Uterus (tissue), 4 donors: ENCODE measurements around the gene BCAS3. TPM values are rescaled to one million over a fixed set of nuclear protein-coding genes. Genes with fewer than 3 reads are reported as not detected.

Source experiments
- DNase-seq, 2 donors: peaks; one replicate each; pipeline ENCODE4 v3.0.0-alpha.2; 2019 to 2020
- H3K27ac ChIP-seq, 2 donors: fragments of 200-600 bp; sonication (generic); 1 replicate in 1 of 2; 2 replicates in 1 of 2; pipeline ENCODE4 v1.5.1; 2016 to 2018
- H3K27me3 ChIP-seq, 2 donors: fragments of 200-600 bp; sonication (generic); one replicate each; pipeline ENCODE4 v1.5.1; 2018 to 2019; ENCODE audit warnings: control low read depth in 1 of 2
- H3K36me3 ChIP-seq, 2 donors: fragments of 200-600 bp; sonication (generic); one replicate each; pipeline ENCODE4 v1.5.1; 2019; ENCODE audit warnings: control low read depth in 1 of 2
- H3K4me1 ChIP-seq, 2 donors: fragments of 200-600 bp; sonication (generic); one replicate each; pipeline ENCODE4 v1.5.1; 2018 to 2019; ENCODE audit warnings: control low read depth in 1 of 2
- H3K4me3 ChIP-seq, 2 donors: fragments of 200-600 bp; sonication (generic); 1 replicate in 1 of 2; 2 replicates in 1 of 2; pipeline ENCODE4 v1.5.1; 2018 to 2019; ENCODE audit warnings: mild to moderate bottlenecking in 1 of 2
- H3K9me3 ChIP-seq, 2 donors: fragments of 200-600 bp; sonication (generic); one replicate each; pipeline ENCODE4 v1.5.1; 2019; ENCODE audit warnings: control low read depth in 1 of 2
- POLR2A ChIP-seq, 2 donors: fragments of 450-650 bp; IDR thresholded peaks; one replicate each; pipeline ENCODE4 v1.6.1; 2016; ENCODE audit warnings: antibody characterized with exemption in 2 of 2, mild to moderate bottlenecking in 1 of 2, moderate library complexity in 1 of 2
- intact Hi-C: fragments of 100-400 bp; cut with DNase I; formaldehyde crosslinking; loops from one replicate; pipeline ENCODE4 v1.15.1; 2023; ENCODE audit warnings: low total_unique reads
- total RNA-seq, 4 donors: library from RNA; depleted of rRNA in 3 of 4; stranded (reverse); fragments of >200 nt in 3 of 4; gene quantifications; one replicate each; pipeline versions ENCODE4 v1.1.0 to v1.2.4, GENCODE V29; 2014 to 2023
- TF ChIP-seq, protein P1 (sequence below), 4 experiments: fragments of 200-600 bp in 2 of 4; fragments of 450-650 bp in 2 of 4; sonication (generic) in 2 of 4; IDR thresholded peaks; one replicate each; pipeline ENCODE4 v1.5.1; 2016 to 2019; ENCODE audit warnings: antibody characterized with exemption in 4 of 4, mild to moderate bottlenecking in 2 of 4, moderate library complexity in 1 of 4
- donor health status: DM: yes; HTN: yes; CAD: no.

Gene BCAS3
- total RNA-seq, 4 donors from 2014 or later: 42.6 to 147 (median 83.7) TPM

DNA sequence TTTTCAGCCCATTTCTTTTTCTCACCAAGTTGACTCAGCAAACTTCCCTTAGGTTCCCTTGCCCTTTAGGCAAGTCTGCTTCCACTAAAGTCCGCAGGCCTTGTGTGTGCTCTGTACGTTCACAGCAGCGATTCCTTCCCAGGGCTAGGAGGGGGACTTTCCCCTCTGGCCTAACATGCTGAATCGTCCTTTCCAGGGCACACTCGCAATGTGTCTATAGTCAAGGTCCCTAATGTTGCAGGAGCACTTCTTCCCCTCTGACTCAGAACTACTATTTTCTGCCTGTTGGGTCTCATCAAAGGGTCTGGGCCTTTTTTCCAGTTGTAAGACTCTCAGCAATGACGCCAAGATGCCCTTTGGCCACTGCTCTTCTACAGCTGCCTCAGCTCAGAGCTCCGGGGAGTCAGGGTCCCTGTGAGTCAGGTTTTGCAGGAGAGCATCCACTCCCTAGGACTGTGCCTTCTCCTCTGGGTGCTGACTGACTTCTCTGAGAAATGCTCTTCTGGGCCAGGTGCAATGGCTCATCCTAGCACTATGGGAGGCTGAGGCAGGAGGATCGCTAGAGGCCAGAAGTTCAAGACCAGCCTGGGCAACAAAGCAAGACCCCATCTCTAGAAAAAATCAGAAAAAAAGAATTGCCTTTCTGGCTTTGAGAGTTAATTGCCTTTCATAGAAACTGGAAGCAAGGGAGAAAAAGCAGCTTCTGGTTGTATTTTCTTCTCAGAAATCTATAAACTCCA lies 657.6 kb downstream of the BCAS3 start:
- no peaks in the 10 kb centered on the region for H3K9me3 ChIP-seq
- intact Hi-C loops: no loop called here
- H3K4me1 ChIP-seq: peaks cover 0 to 4% of the 10 kb centered on the region in 2 donors
- H3K36me3 ChIP-seq: no peaks in the 10 kb centered on the region
- peak overlapping the region in 1 of 2 donors; percentile 2 for H3K27ac ChIP-seq
- TF ChIP-seq POLR2A (IDR thresholded peaks at IDR 0.05): no peak
- TF ChIP-seq, protein P1, sequence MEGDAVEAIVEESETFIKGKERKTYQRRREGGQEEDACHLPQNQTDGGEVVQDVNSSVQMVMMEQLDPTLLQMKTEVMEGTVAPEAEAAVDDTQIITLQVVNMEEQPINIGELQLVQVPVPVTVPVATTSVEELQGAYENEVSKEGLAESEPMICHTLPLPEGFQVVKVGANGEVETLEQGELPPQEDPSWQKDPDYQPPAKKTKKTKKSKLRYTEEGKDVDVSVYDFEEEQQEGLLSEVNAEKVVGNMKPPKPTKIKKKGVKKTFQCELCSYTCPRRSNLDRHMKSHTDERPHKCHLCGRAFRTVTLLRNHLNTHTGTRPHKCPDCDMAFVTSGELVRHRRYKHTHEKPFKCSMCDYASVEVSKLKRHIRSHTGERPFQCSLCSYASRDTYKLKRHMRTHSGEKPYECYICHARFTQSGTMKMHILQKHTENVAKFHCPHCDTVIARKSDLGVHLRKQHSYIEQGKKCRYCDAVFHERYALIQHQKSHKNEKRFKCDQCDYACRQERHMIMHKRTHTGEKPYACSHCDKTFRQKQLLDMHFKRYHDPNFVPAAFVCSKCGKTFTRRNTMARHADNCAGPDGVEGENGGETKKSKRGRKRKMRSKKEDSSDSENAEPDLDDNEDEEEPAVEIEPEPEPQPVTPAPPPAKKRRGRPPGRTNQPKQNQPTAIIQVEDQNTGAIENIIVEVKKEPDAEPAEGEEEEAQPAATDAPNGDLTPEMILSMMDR (IDR thresholded peaks at IDR 0.05): no peak
- no peak for DNase-seq
- H3K27me3 ChIP-seq: no peaks in the 10 kb centered on the region
- no peak overlapping the region for H3K4me3 ChIP-seq

DNA sequence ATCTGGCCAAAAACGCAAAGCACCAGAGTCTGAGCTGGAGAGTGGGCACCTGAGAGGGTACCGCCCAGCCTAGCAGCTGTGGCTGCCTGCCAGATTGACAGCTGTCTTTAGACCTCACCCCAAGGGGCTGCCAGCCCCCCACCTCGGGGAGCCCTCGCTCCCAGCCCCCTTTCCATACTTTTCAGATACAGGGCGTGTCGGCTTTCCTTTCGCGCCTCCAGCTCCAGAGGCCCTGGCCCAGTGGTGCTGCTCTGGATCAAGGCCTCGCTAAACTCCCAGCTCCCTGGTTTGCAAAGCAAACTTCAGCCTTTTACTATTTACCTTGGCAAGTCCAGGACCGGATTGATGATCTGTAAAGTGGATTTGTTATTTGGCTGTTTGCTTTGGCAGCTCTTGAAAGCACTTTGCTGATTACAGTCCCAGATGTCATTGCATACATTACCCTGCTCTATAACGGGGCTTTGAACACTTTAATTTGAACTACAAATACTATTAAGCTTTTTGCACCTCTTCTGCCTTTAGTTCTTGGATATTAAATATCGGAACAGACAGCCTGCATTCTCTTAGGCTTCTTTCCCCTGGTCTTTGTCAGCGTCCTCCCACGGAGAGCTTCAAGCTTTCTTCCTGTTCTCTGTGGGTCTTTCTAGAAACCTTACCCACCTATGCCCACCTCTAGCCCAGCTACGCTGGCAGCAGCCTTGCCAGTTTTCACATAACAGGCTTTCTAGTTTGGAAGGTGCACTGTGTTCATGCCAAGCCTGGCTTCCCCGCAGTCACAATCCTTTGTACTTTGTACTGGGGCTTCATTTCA lies 658.4 kb downstream of the BCAS3 start:
- H3K36me3 ChIP-seq: no peaks in the 10 kb centered on the region
- no peak for DNase-seq
- peak overlapping the region; percentile 2 to 5 for H3K27ac ChIP-seq
- H3K4me1 ChIP-seq: peaks cover 0 to 4% of the 10 kb centered on the region in 2 donors
- TF ChIP-seq, protein P1 (IDR thresholded peaks at IDR 0.05): no peak
- TF ChIP-seq POLR2A (IDR thresholded peaks at IDR 0.05): no peak
- no peaks in the 10 kb centered on the region for H3K9me3 ChIP-seq
- H3K27me3 ChIP-seq: no peaks in the 10 kb centered on the region
- no peak overlapping the region for H3K4me3 ChIP-seq
- intact Hi-C loops: no loop called here

DNA sequence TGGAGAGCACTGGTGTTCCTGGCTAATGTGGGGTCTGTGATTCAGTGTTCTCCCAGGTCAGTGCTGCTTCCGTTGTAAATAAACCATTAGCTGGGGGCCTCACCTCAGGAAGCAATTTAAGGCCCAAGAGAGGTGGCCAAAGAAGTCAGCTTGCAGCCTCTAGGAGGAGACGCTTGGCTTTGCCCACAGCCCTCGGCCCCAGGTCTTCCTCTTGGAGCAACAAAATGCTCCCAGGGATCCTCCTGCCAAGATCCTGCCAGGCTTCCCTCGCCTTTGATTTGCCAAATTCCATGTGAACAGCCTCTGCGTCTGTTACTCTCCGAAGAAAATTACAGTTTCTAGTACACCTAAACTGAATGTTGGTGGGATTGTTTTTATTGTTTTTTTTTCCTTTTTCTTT lies 659.6 kb downstream of the BCAS3 start:
- TF ChIP-seq, protein P1 (IDR thresholded peaks at IDR 0.05): no peak
- TF ChIP-seq POLR2A (IDR thresholded peaks at IDR 0.05): no peak
- DNase-seq: peak; percentile 25 to 32
- no peaks in the 10 kb centered on the region for H3K9me3 ChIP-seq
- H3K36me3 ChIP-seq: no peaks in the 10 kb centered on the region
- H3K4me1 ChIP-seq: peaks cover 0 to 4% of the 10 kb centered on the region in 2 donors
- no peak overlapping the region for H3K4me3 ChIP-seq
- H3K27ac ChIP-seq: peak overlapping the region; percentile 59 to 72
- H3K27me3 ChIP-seq: no peaks in the 10 kb centered on the region
- intact Hi-C loops: no loop called here

DNA sequence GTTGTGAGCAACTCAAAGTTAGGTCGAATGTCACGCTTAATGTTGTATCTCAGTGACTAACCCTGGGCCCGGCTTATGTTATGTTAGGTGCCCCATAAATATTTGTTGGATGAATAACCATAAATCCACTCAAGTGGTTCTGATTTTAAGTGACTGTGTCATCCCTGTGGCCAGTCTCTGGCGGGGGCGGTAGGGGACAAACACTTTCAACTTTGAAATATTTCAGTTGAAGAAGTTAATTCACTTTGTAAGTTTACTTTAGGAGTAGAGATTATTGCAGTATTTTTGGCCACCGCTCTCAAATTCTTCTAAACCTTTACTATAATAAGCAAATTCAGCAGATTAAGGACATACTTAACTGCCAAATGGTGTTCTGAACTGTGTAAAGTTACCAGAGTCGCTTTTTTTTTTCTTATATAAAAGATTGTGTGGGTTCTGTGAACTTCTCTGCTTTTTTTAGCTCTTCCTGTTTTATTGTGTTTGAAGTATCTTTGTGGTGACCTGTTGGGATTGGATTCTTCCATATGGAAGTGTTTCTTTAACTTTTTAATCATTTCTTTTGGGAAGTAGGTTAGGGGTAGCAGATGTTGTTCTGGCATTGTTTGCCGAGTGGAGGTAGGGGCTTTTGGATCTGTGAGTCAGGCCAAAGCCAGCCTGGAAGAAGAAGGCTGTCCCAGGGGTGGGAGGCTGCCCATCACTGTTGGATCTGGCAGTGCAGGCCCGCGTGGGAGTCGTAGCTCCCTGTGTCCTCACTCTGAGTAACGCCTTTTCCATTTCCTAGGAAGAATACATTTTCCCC lies 660.5 kb downstream of the BCAS3 start:
- no peak for TF ChIP-seq POLR2A (IDR thresholded peaks at IDR 0.05)
- TF ChIP-seq, protein P1 (IDR thresholded peaks at IDR 0.05): no peak
- DNase-seq: peak in 1 of 2 donors; percentile 35
- no peak overlapping the region for H3K4me3 ChIP-seq
- no peaks in the 10 kb centered on the region for H3K36me3 ChIP-seq
- H3K4me1 ChIP-seq: peaks cover 0 to 4% of the 10 kb centered on the region in 2 donors
- H3K27ac ChIP-seq: peak overlapping the region; percentile 59 to 72
- intact Hi-C loops: no loop called here
- H3K27me3 ChIP-seq: no peaks in the 10 kb centered on the region
- H3K9me3 ChIP-seq: no peaks in the 10 kb centered on the region
